HEK293 (cell line): Measurements from ENCODE around the gene DAZAP1.

Source experiments
- CTCF ChIA-PET: fragments of 350-600 bp; formaldehyde crosslinking; extraction: SDS; loops from one replicate; lab custom pipeline; 2021; ENCODE audit warnings: antibody characterized with exemption; lab: Yijun Ruan, JAX
- POLR2A ChIA-PET: fragments of 300-600 bp; formaldehyde crosslinking; extraction: SDS; loops from one replicate; lab custom pipeline; 2020; ENCODE audit warnings: antibody characterized with exemption, inconsistent platforms; lab: Yijun Ruan, JAX
- H3K27ac ChIP-seq: fragments of 200-500 bp; sonication (Bioruptor generic); 2 replicates; pipeline ENCODE4 v1.5.1; 2014; ENCODE audit warnings: low read depth, low read length, control low read depth, inconsistent platforms; ENCODE audit errors: extremely low read depth
- H3K36me3 ChIP-seq, 2 experiments: fragments of 200-500 bp in 1 of 2; sonication (Bioruptor generic) in 1 of 2; 1 replicate in 1 of 2; 2 replicates in 1 of 2; pipeline ENCODE4 v1.5.1; 2014 to 2017; ENCODE audit warnings: inconsistent platforms in 2 of 2, low read length in 2 of 2; ENCODE audit not compliant: control insufficient read depth in 2 of 2, insufficient read depth in 1 of 2
- H3K4me1 ChIP-seq: fragments of 200-500 bp; sonication (Bioruptor generic); 2 replicates; pipeline ENCODE4 v1.5.1; 2014; ENCODE audit warnings: mild to moderate bottlenecking, low read length, inconsistent platforms; ENCODE audit not compliant: control insufficient read depth, insufficient read depth
- H3K4me3 ChIP-seq: 2 replicates; pipeline ENCODE4 v1.5.1; 2011; ENCODE audit warnings: low read depth, mild to moderate bottlenecking, control low read depth, low read length, moderate library complexity
- H3K9me3 ChIP-seq: fragments of 200-500 bp; sonication (Bioruptor generic); 2 replicates; pipeline ENCODE4 v1.5.1; 2014; ENCODE audit warnings: low read depth, low read length, inconsistent platforms; ENCODE audit not compliant: control insufficient read depth, insufficient read depth
- GLI2 ChIP-seq: fragments of 450-650 bp; formaldehyde crosslinking; IDR thresholded peaks from 2 replicates; pipeline ENCODE4; 2017; ENCODE audit warnings: missing biosample characterization, missing genetic modification characterization, low read depth, borderline replicate concordance
- KLF16 ChIP-seq: fragments of 450-650 bp; formaldehyde crosslinking; IDR thresholded peaks from 2 replicates; pipeline ENCODE4 v1.5.1; 2017; ENCODE audit warnings: missing biosample characterization, missing genetic modification characterization
- ZBTB21 ChIP-seq: fragments of 450-650 bp; formaldehyde crosslinking; IDR thresholded peaks from 2 replicates; pipeline ENCODE4 v1.5.1; 2017; ENCODE audit warnings: missing biosample characterization, missing genetic modification characterization
- ZNF24 ChIP-seq: fragments of 450-650 bp; formaldehyde crosslinking; IDR thresholded peaks from 2 replicates; pipeline ENCODE4 v1.5.1; 2016; ENCODE audit warnings: missing biosample characterization, missing genetic modification characterization
- ZNF274 ChIP-seq, 2 experiments: fragments of 200-500 bp in 1 of 2; fragments of 450-650 bp in 1 of 2; sonication (Bioruptor generic) in 1 of 2; formaldehyde crosslinking in 1 of 2; IDR thresholded peaks; 2 replicates each; pipeline versions ENCODE4 v1.5.1 to v1.6.1; 2014 to 2016; ENCODE audit warnings: borderline replicate concordance in 1 of 2, inconsistent platforms in 1 of 2, low read length in 1 of 2, missing biosample characterization in 1 of 2, missing genetic modification characterization in 1 of 2
- ZNF324 ChIP-seq: fragments of 450-650 bp; formaldehyde crosslinking; IDR thresholded peaks from 2 replicates; pipeline ENCODE4 v1.5.1; 2016; ENCODE audit warnings: missing biosample characterization, missing genetic modification characterization
- ZNF585B ChIP-seq: fragments of 450-650 bp; formaldehyde crosslinking; IDR thresholded peaks from 2 replicates; pipeline ENCODE4 v1.5.1; 2016; ENCODE audit warnings: missing biosample characterization, missing genetic modification characterization
- ZNF843 ChIP-seq: fragments of 450-650 bp; formaldehyde crosslinking; IDR thresholded peaks from 2 replicates; pipeline ENCODE4 v1.5.1; 2016; ENCODE audit warnings: missing biosample characterization, missing genetic modification characterization
- TF ChIP-seq, protein P1 (sequence below): fragments of 450-650 bp; formaldehyde crosslinking; IDR thresholded peaks from 2 replicates; pipeline ENCODE4 v1.5.1; 2016; ENCODE audit warnings: missing biosample characterization, missing genetic modification characterization
- TF ChIP-seq, protein P2 (sequence below): fragments of 450-650 bp; formaldehyde crosslinking; optimal IDR thresholded peaks from 2 replicates; pipeline ENCODE3; 2016; ENCODE audit warnings: missing biosample characterization, mild to moderate bottlenecking, missing genetic modification characterization
- TF ChIP-seq, protein P3 (sequence below): fragments of 450-650 bp; formaldehyde crosslinking; IDR thresholded peaks from 2 replicates; pipeline ENCODE4 v1.5.1; 2016; ENCODE audit warnings: missing biosample characterization, missing genetic modification characterization
- TF ChIP-seq, protein P4 (sequence below): fragments of 450-650 bp; formaldehyde crosslinking; conservative IDR thresholded peaks from 2 replicates; pipeline ENCODE4 v1.5.1; 2016; ENCODE audit warnings: low read depth, missing biosample characterization, missing genetic modification characterization
- TF ChIP-seq, protein P5 (sequence below): fragments of 450-650 bp; formaldehyde crosslinking; IDR thresholded peaks from 2 replicates; pipeline ENCODE4 v1.5.1; 2016; ENCODE audit warnings: missing biosample characterization, missing genetic modification characterization
- TF ChIP-seq, protein P6 (sequence below): fragments of 450-650 bp; formaldehyde crosslinking; IDR thresholded peaks from 2 replicates; pipeline ENCODE4 v1.5.1; 2016; ENCODE audit warnings: missing biosample characterization, missing genetic modification characterization
- TF ChIP-seq, protein P7 (sequence below): fragments of 450-650 bp; formaldehyde crosslinking; IDR thresholded peaks from 2 replicates; pipeline ENCODE4 v1.5.0; 2017; ENCODE audit warnings: missing biosample characterization, missing genetic modification characterization, borderline replicate concordance

The DAZAP1 gene

DNA sequence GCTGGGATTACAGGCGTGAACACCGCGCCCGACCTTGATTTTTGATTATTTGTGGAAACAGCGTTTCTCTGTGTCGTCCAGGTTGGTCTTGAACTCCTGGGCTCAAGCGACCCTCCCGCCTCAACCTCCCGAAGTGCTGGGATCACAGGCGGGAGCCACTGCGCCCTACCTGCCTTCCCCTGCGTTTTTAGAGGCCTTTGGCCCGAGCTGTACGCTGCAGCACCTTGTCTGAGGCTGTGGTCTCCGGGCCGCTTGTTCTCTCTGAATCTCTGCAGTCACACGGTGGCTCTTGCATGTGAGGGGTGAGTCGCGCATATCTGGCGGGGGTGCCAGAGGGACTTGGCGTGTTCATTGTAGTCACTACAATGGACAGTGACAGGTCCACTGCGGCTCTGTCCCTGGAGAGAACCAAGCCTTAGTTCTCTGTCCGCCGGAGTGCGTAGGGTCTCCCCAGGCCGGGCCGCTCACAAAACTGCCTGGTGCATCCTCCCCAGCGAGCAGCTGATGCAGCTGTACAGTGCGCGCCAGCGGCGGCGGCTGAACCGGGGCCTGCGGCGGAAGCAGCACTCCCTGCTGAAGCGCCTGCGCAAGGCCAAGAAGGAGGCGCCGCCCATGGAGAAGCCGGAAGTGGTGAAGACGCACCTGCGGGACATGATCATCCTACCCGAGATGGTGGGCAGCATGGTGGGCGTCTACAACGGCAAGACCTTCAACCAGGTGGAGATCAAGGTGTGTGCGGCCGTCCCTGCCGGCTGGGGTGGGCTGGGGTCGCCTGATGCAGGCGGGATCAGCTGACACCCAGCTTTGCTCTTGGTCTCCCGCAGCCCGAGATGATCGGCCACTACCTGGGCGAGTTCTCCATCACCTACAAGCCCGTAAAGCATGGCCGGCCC, 32.4 kb downstream of the DAZAP1 start (continued):
- TF ChIP-seq, protein P1, sequence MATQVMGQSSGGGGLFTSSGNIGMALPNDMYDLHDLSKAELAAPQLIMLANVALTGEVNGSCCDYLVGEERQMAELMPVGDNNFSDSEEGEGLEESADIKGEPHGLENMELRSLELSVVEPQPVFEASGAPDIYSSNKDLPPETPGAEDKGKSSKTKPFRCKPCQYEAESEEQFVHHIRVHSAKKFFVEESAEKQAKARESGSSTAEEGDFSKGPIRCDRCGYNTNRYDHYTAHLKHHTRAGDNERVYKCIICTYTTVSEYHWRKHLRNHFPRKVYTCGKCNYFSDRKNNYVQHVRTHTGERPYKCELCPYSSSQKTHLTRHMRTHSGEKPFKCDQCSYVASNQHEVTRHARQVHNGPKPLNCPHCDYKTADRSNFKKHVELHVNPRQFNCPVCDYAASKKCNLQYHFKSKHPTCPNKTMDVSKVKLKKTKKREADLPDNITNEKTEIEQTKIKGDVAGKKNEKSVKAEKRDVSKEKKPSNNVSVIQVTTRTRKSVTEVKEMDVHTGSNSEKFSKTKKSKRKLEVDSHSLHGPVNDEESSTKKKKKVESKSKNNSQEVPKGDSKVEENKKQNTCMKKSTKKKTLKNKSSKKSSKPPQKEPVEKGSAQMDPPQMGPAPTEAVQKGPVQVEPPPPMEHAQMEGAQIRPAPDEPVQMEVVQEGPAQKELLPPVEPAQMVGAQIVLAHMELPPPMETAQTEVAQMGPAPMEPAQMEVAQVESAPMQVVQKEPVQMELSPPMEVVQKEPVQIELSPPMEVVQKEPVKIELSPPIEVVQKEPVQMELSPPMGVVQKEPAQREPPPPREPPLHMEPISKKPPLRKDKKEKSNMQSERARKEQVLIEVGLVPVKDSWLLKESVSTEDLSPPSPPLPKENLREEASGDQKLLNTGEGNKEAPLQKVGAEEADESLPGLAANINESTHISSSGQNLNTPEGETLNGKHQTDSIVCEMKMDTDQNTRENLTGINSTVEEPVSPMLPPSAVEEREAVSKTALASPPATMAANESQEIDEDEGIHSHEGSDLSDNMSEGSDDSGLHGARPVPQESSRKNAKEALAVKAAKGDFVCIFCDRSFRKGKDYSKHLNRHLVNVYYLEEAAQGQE (tag by site-specific recombination): peak; percentile 61
- TF ChIP-seq ZNF843 (peak; percentile 12; the same call in 1 of the 2 replicates), ZNF324 (0 out of 2 replicates have a peak, but pooled peaks have one; percentile 23), ZBTB21 (tag by site-specific recombination) (peak; percentile 48; the same call in 1 of the 2 replicates), ZNF24 (peak; percentile 55; the same call in 1 of the 2 replicates), KLF16 (tag by site-specific recombination) (peak; percentile 2; the same call in 1 of the 2 replicates)
- TF ChIP-seq, protein P2, sequence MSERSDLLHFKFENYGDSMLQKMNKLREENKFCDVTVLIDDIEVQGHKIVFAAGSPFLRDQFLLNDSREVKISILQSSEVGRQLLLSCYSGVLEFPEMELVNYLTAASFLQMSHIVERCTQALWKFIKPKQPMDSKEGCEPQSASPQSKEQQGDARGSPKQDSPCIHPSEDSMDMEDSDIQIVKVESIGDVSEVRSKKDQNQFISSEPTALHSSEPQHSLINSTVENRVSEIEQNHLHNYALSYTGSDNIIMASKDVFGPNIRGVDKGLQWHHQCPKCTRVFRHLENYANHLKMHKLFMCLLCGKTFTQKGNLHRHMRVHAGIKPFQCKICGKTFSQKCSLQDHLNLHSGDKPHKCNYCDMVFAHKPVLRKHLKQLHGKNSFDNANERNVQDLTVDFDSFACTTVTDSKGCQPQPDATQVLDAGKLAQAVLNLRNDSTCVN (tag by site-specific recombination): peak; percentile 47
- TF ChIP-seq, protein P3, sequence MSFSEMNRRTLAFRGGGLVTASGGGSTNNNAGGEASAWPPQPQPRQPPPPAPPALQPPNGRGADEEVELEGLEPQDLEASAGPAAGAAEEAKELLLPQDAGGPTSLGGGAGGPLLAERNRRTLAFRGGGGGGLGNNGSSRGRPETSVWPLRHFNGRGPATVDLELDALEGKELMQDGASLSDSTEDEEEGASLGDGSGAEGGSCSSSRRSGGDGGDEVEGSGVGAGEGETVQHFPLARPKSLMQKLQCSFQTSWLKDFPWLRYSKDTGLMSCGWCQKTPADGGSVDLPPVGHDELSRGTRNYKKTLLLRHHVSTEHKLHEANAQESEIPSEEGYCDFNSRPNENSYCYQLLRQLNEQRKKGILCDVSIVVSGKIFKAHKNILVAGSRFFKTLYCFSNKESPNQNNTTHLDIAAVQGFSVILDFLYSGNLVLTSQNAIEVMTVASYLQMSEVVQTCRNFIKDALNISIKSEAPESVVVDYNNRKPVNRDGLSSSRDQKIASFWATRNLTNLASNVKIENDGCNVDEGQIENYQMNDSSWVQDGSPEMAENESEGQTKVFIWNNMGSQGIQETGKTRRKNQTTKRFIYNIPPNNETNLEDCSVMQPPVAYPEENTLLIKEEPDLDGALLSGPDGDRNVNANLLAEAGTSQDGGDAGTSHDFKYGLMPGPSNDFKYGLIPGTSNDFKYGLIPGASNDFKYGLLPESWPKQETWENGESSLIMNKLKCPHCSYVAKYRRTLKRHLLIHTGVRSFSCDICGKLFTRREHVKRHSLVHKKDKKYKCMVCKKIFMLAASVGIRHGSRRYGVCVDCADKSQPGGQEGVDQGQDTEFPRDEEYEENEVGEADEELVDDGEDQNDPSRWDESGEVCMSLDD: 0 out of 2 replicates have a peak, but pooled peaks have one; percentile 13
- TF ChIP-seq, protein P4, sequence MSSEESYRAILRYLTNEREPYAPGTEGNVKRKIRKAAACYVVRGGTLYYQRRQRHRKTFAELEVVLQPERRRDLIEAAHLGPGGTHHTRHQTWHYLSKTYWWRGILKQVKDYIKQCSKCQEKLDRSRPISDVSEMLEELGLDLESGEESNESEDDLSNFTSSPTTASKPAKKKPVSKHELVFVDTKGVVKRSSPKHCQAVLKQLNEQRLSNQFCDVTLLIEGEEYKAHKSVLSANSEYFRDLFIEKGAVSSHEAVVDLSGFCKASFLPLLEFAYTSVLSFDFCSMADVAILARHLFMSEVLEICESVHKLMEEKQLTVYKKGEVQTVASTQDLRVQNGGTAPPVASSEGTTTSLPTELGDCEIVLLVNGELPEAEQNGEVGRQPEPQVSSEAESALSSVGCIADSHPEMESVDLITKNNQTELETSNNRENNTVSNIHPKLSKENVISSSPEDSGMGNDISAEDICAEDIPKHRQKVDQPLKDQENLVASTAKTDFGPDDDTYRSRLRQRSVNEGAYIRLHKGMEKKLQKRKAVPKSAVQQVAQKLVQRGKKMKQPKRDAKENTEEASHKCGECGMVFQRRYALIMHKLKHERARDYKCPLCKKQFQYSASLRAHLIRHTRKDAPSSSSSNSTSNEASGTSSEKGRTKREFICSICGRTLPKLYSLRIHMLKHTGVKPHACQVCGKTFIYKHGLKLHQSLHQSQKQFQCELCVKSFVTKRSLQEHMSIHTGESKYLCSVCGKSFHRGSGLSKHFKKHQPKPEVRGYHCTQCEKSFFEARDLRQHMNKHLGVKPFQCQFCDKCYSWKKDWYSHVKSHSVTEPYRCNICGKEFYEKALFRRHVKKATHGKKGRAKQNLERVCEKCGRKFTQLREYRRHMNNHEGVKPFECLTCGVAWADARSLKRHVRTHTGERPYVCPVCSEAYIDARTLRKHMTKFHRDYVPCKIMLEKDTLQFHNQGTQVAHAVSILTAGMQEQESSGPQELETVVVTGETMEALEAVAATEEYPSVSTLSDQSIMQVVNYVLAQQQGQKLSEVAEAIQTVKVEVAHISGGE (tag by site-specific recombination): peak; percentile 40
- TF ChIP-seq, all 188 proteins: peak for 26; not testable (repeated sequence) for 162

DNA sequence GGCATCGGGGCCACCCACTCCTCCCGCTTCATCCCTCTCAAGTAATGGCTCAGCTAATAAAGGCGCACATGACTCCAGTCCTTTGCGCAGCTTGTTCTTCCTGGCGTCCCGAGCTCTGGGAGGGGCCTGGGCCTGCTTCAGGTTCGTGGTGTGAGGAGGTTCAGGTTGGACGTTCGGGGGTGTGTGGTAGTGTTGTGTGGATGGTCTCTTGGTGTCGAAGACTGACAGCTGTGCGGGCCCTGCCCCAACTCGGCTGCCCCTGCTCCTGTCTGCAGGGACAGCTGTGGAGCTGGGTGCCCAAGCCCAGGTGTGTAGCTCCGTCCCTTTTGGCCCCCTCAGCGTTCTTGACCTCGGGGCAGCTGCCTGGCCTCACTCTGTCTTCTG, 33.0 kb downstream of the DAZAP1 start:
- no peaks in the 10 kb centered on the region for H3K9me3 ChIP-seq
- peaks cover 15 to 43% of the 10 kb centered on the region in 2 experiments; a peak in 2 of 3 replicates for H3K36me3 ChIP-seq
- peak overlapping the region; percentile 100; the same call in 1 of the 2 replicates for H3K27ac ChIP-seq
- ChIA-PET POLR2A (interaction anchor here (1.8 kb wide), 1 partner anchor 171 kb away, joined by 7 read pairs; the partner anchor contains the start of gene CIRBP), CTCF (no interaction called here)
- H3K4me1 ChIP-seq: peaks cover 16% of the 10 kb centered on the region
- no peak overlapping the region; the same call in 1 of the 2 replicates for H3K4me3 ChIP-seq
- TF ChIP-seq, protein P5, sequence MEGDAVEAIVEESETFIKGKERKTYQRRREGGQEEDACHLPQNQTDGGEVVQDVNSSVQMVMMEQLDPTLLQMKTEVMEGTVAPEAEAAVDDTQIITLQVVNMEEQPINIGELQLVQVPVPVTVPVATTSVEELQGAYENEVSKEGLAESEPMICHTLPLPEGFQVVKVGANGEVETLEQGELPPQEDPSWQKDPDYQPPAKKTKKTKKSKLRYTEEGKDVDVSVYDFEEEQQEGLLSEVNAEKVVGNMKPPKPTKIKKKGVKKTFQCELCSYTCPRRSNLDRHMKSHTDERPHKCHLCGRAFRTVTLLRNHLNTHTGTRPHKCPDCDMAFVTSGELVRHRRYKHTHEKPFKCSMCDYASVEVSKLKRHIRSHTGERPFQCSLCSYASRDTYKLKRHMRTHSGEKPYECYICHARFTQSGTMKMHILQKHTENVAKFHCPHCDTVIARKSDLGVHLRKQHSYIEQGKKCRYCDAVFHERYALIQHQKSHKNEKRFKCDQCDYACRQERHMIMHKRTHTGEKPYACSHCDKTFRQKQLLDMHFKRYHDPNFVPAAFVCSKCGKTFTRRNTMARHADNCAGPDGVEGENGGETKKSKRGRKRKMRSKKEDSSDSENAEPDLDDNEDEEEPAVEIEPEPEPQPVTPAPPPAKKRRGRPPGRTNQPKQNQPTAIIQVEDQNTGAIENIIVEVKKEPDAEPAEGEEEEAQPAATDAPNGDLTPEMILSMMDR (tag by site-specific recombination): no peak
- TF ChIP-seq ZBTB21 (tag by site-specific recombination) (0 out of 2 replicates have a peak, but pooled peaks have one; percentile 2), ZNF585B (tag by site-specific recombination) (no peak), ZNF274 (IDR thresholded peaks at IDR 0.05; ENCODE audit: low read length) (no peak), ZNF274 (tag by site-specific recombination; IDR thresholded peaks at IDR 0.05; ENCODE audit: borderline replicate concordance) (no peak), GLI2 (tag by site-specific recombination) (no peak)
- TF ChIP-seq, protein P6, sequence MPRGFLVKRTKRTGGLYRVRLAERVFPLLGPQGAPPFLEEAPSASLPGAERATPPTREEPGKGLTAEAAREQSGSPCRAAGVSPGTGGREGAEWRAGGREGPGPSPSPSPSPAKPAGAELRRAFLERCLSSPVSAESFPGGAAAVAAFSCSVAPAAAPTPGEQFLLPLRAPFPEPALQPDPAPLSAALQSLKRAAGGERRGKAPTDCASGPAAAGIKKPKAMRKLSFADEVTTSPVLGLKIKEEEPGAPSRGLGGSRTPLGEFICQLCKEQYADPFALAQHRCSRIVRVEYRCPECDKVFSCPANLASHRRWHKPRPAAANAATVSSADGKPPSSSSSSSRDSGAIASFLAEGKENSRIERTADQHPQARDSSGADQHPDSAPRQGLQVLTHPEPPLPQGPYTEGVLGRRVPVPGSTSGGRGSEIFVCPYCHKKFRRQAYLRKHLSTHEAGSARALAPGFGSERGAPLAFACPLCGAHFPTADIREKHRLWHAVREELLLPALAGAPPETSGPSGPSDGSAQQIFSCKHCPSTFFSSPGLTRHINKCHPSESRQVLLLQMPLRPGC (tag by site-specific recombination): 0 out of 2 replicates have a peak, but pooled peaks have one; percentile 17
- TF ChIP-seq, protein P7, sequence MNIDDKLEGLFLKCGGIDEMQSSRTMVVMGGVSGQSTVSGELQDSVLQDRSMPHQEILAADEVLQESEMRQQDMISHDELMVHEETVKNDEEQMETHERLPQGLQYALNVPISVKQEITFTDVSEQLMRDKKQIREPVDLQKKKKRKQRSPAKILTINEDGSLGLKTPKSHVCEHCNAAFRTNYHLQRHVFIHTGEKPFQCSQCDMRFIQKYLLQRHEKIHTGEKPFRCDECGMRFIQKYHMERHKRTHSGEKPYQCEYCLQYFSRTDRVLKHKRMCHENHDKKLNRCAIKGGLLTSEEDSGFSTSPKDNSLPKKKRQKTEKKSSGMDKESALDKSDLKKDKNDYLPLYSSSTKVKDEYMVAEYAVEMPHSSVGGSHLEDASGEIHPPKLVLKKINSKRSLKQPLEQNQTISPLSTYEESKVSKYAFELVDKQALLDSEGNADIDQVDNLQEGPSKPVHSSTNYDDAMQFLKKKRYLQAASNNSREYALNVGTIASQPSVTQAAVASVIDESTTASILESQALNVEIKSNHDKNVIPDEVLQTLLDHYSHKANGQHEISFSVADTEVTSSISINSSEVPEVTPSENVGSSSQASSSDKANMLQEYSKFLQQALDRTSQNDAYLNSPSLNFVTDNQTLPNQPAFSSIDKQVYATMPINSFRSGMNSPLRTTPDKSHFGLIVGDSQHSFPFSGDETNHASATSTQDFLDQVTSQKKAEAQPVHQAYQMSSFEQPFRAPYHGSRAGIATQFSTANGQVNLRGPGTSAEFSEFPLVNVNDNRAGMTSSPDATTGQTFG (tag by site-specific recombination): no peak
